ENCODE data around the gene PEAK3.

PEAK3 gene

GRCh38 chr19:2315818-2316353 lies 33.9 kb upstream of the PEAK3 start:
- no peak for DNase-seq (ENCODE audit: low read depth, low spot score)

- DNase-seq (ENCODE audit: low read depth, low spot score): no peak
Measured at GRCh38 chr19:2315121-2315817, 33.3 kb upstream of the PEAK3 start.

- DNase-seq (ENCODE audit: low read depth, low spot score): no peak
Measured at GRCh38 chr19:2312820-2313501, 31.0 kb upstream of the PEAK3 start.

GRCh38 chr19:2311093-2311492 lies 29.1 kb upstream of the PEAK3 start:
- DNase-seq (ENCODE audit: low read depth, low spot score): no peak

- no peak for DNase-seq (ENCODE audit: low read depth, low spot score)
Measured at GRCh38 chr19:2309734-2310362, 27.9 kb upstream of the PEAK3 start.

- no peak for DNase-seq (ENCODE audit: low read depth, low spot score)
Measured at GRCh38 chr19:2308114-2308556, 26.2 kb upstream of the PEAK3 start, which contains the start of gene LINGO3. Gene LINGO3 (minus strand): TSS chr19:2308154. CDS start chr19:2291776, 16,378 bp downstream.

- no peak for DNase-seq (ENCODE audit: low read depth, low spot score)
Measured at GRCh38 chr19:2307518-2308012, 25.6 kb upstream of the PEAK3 start.

GRCh38 chr19:2306971-2307370 lies 25.0 kb upstream of the PEAK3 start:
- DNase-seq (ENCODE audit: low read depth, low spot score): no peak

- DNase-seq (ENCODE audit: low read depth, low spot score): no peak
Measured at GRCh38 chr19:2306281-2306806, 24.4 kb upstream of the PEAK3 start.

GRCh38 chr19:2305452-2306280 lies 23.7 kb upstream of the PEAK3 start:
- DNase-seq (ENCODE audit: low read depth, low spot score): no peak

- no peak for DNase-seq (ENCODE audit: low read depth, low spot score)
Measured at GRCh38 chr19:2303211-2303798, 21.3 kb upstream of the PEAK3 start.

GRCh38 chr19:2302319-2303210 lies 20.6 kb upstream of the PEAK3 start:
- no peak for DNase-seq (ENCODE audit: low read depth, low spot score)

- no peak for DNase-seq (ENCODE audit: low read depth, low spot score)
Measured at GRCh38 chr19:2300533-2300932, 18.6 kb upstream of the PEAK3 start.

GRCh38 chr19:2296141-2296540 lies 14.2 kb upstream of the PEAK3 start:
- no peak for DNase-seq (ENCODE audit: low read depth, low spot score)

GRCh38 chr19:2294687-2295335 lies 12.8 kb upstream of the PEAK3 start:
- DNase-seq (ENCODE audit: low read depth, low spot score): no peak

- no peak for DNase-seq (ENCODE audit: low read depth, low spot score)
Measured at GRCh38 chr19:2291185-2291751, 9.3 kb upstream of the PEAK3 start.

- no peak for DNase-seq (ENCODE audit: low read depth, low spot score)
Measured at GRCh38 chr19:2290441-2291184, 8.6 kb upstream of the PEAK3 start.
